ENCODE measurements around the gene PTMS. TPM values are rescaled to one million over a fixed set of nuclear protein-coding genes. Genes with fewer than 3 reads are reported as not detected.

The PTMS gene
- total RNA-seq, 1 experiment from 2014 or later = 62.9 TPM

DNA sequence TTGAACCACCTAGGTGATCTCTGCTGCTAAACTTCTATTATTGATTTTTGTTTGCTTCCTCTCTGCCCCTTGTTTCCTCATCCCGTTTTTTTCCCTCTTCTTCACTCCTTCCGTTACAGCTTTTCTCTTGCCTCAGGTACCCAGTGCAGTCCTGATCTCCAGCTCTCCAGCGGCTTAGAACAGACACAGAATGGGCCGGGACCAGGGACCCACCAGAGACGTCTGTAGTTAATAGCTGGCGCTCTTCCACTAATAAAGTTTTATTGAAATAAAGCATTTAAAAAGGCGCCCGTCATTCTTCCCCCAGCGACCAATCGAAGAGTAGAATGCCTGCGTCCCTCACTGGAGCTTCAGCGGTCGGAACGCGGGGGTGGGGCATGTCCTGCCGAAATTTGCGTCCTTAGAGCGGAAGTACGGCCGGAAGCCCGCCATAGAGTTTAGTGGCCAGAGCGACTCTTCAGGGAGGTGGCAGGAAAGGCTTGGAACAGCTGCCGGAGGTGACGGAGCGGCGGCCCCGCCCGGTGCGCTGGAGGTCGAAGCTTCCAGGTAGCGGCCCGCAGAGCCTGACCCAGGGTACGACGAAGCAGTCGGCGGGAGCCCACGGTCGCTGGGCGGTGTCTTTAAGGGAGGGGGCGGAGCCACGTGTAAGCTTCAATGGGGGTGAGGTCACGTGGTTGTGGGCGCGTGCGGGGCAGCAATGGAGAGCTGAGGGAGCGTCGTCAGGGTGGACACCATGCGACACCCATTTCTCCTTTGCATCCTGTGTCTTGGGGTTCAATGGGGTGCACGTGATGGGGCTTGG lies 42.4 kb upstream of the PTMS start, which contains the start of gene COPS7A:
Gene COPS7A, plus strand, starts transcription at position 440 of the 802 bp plus-strand sequence. CDS start 611 bp downstream, outside the sequence.
- DNase-seq = peak; percentile 97
- Mint-ChIP-seq H3K4me1 (ENCODE audit: low read depth, unreplicated experiment) (peaks cover 15% of the 10 kb centered on the region), H3K36me3 (ENCODE audit: insufficient read depth, unreplicated experiment) (peaks cover 16% of the 10 kb centered on the region), H3K27ac (ENCODE audit: unreplicated experiment) (peak within 1 kb of the TSS; percentile 72), H3K27me3 (ENCODE audit: unreplicated experiment) (peaks cover 10% of the 10 kb centered on the region), H3K4me3 (ENCODE audit: low read depth, unreplicated experiment) (peak within 1 kb of the TSS; percentile 77), H3K9me3 (ENCODE audit: low read depth, unreplicated experiment) (no peaks in the 10 kb centered on the region)
- intact Hi-C loops (cut with micrococcal nuclease; ENCODE audit: unreplicated experiment) = loop anchor here (5.0 kb wide), 1 partner anchor 62 kb away; the partner anchor contains the start of gene ING4
- CTCF ChIA-PET = interaction anchor here (0.5 to 2.3 kb wide), 9 partner anchors 18 to 128 kb away, joined by 3 to 14 read pairs (median 5); partner anchors contain the start of genes MLF2, USP5 and ZNF384
- no TSS peak for BruUV-seq (replicated peaks)
- TF ChIP-seq CTCF (IDR thresholded peaks at IDR 0.05; ENCODE audit: unreplicated experiment) = no peak

GRCh38 chr12:6724409-6724797 lies 41.8 kb upstream of the PTMS start:
- intact Hi-C loops (cut with micrococcal nuclease; ENCODE audit: unreplicated experiment) = loop anchor here (5.0 kb wide), 1 partner anchor 62 kb away; the partner anchor contains the start of gene ING4
- Mint-ChIP-seq H3K4me1 (ENCODE audit: low read depth, unreplicated experiment) (peaks cover 15% of the 10 kb centered on the region), H3K27me3 (ENCODE audit: unreplicated experiment) (peaks cover 10% of the 10 kb centered on the region), H3K36me3 (ENCODE audit: insufficient read depth, unreplicated experiment) (peaks cover 22% of the 10 kb centered on the region), H3K27ac (ENCODE audit: unreplicated experiment) (peak overlapping the region; percentile 72), H3K9me3 (ENCODE audit: low read depth, unreplicated experiment) (no peaks in the 10 kb centered on the region), H3K4me3 (ENCODE audit: low read depth, unreplicated experiment) (peak overlapping the region; percentile 77)
- no peak for TF ChIP-seq CTCF (IDR thresholded peaks at IDR 0.05; ENCODE audit: unreplicated experiment)
- CTCF ChIA-PET = interaction anchor here (0.6 to 2.3 kb wide), 7 partner anchors 25 to 480 kb away, joined by 3 to 14 read pairs (median 7); partner anchors contain the start of genes MLF2, USP5 and ZNF384
- BruUV-seq (replicated peaks) = no TSS peak
- peak; percentile 16 for DNase-seq

DNA sequence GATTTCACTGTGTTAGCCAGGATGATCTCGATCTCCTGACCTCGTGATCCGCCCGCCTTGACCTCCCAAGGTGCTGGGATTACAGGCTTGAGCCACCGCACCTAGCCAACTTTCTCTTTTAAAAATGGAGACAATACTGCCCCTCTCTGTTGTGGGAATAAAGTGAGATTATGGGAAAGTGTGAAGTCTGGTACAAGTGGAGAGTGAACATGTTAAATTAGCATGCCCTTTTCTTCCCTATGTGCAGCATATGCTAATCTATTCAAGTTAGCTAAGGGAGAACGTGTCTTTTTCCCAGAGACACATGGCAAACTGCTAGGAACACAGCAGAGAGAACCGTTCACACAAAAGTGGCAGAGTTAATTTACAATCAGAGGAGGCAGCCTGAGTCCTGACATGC lies 40.8 kb upstream of the PTMS start:
- DNase-seq = no peak
- H3K36me3 Mint-ChIP-seq (ENCODE audit: insufficient read depth, unreplicated experiment) = peaks cover 32% of the 10 kb centered on the region
- CTCF ChIA-PET = interaction anchor here (2.3 kb wide), 1 partner anchor 27 kb away, joined by 13 read pairs; the partner anchor contains the start of gene MLF2
- H3K27ac Mint-ChIP-seq (ENCODE audit: unreplicated experiment) = no peak overlapping the region
- no peaks in the 10 kb centered on the region for H3K9me3 Mint-ChIP-seq (ENCODE audit: low read depth, unreplicated experiment)
- H3K4me3 Mint-ChIP-seq (ENCODE audit: low read depth, unreplicated experiment) = no peak overlapping the region
- BruUV-seq (replicated peaks) = TSS peak; percentile 79
- H3K27me3 Mint-ChIP-seq (ENCODE audit: unreplicated experiment) = peaks cover under 1% of the 10 kb centered on the region
- TF ChIP-seq CTCF (IDR thresholded peaks at IDR 0.05; ENCODE audit: unreplicated experiment) = no peak
- intact Hi-C loops (cut with micrococcal nuclease; ENCODE audit: unreplicated experiment) = no loop called here
- H3K4me1 Mint-ChIP-seq (ENCODE audit: low read depth, unreplicated experiment) = peaks cover 15% of the 10 kb centered on the region

DNA sequence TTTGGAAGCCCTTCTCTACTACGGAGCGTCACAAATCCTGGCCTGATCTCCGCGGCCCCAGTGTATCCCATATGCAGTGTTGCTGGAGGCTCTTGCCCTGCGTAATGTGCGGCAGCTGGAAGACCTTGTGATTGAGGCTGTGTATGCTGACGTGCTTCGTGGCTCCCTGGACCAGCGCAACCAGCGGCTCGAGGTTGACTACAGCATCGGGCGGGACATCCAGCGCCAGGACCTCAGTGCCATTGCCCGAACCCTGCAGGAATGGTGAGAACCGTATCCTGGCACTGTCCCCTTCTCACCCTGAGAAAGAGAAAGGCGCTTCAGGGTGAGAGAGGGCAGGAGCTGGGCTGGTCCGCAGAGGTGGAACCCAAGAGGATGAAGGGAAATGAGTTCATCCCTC lies 37.0 kb upstream of the PTMS start:
- DNase-seq = no peak
- no TSS peak for BruUV-seq (replicated peaks)
- intact Hi-C loops (cut with micrococcal nuclease; ENCODE audit: unreplicated experiment) = no loop called here
- Mint-ChIP-seq H3K4me3 (ENCODE audit: low read depth, unreplicated experiment) (no peak overlapping the region), H3K9me3 (ENCODE audit: low read depth, unreplicated experiment) (no peaks in the 10 kb centered on the region), H3K36me3 (ENCODE audit: insufficient read depth, unreplicated experiment) (peaks cover 23% of the 10 kb centered on the region), H3K4me1 (ENCODE audit: low read depth, unreplicated experiment) (no peaks in the 10 kb centered on the region), H3K27ac (ENCODE audit: unreplicated experiment) (no peak overlapping the region), H3K27me3 (ENCODE audit: unreplicated experiment) (no peaks in the 10 kb centered on the region)
- CTCF ChIA-PET = no interaction called here
- no peak for TF ChIP-seq CTCF (IDR thresholded peaks at IDR 0.05; ENCODE audit: unreplicated experiment)

All from Calu3 (cell line).